ENCODE measurements around the gene ALPP.
"Not testable (repeated sequence)": the region's sequence is repeated elsewhere in the genome, so short reads cannot be mapped to it uniquely, and the experiment has no call there.

The ALPP gene

GRCh38 chr2:232364806-232365594, 13.6 kb upstream of the ALPP start:
- DNase-seq, result not testable (repeated sequence)

- no peak for DNase-seq
Measured at GRCh38 chr2:232365621-232366321, 12.8 kb upstream of the ALPP start.

- not testable (repeated sequence) for DNase-seq
Measured at GRCh38 chr2:232366461-232366860, 12.1 kb upstream of the ALPP start.

GRCh38 chr2:232367016-232367415, 11.5 kb upstream of the ALPP start:
- no peak for DNase-seq

GRCh38 chr2:232367591-232368233, 10.8 kb upstream of the ALPP start:
- no peak for DNase-seq

- no peak for DNase-seq
Measured at GRCh38 chr2:232368311-232368731, 10.2 kb upstream of the ALPP start.

GRCh38 chr2:232369126-232369951, 9.2 kb upstream of the ALPP start:
- DNase-seq, result no peak

DNA sequence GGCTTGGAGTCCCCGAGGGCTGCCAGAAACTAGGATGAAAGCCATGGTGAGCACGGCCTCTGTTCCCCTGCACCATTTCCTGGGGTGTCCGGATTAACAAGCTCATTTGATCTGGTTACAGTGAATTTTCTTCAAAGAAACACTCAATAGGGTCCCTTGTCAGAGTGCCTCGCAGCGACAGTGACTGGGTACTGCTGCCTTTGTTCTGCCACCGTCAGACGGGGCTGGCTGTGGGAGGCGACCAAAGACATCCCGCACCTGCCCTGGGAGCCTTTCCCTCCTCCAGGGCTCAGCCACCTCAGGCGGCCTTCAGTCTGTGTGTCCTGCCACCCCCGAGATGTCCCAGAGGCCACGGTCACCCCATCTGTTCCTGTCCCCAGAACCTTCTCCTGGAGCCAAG, 8.5 kb upstream of the ALPP start:
- DNase-seq, result not testable (repeated sequence)

DNA sequence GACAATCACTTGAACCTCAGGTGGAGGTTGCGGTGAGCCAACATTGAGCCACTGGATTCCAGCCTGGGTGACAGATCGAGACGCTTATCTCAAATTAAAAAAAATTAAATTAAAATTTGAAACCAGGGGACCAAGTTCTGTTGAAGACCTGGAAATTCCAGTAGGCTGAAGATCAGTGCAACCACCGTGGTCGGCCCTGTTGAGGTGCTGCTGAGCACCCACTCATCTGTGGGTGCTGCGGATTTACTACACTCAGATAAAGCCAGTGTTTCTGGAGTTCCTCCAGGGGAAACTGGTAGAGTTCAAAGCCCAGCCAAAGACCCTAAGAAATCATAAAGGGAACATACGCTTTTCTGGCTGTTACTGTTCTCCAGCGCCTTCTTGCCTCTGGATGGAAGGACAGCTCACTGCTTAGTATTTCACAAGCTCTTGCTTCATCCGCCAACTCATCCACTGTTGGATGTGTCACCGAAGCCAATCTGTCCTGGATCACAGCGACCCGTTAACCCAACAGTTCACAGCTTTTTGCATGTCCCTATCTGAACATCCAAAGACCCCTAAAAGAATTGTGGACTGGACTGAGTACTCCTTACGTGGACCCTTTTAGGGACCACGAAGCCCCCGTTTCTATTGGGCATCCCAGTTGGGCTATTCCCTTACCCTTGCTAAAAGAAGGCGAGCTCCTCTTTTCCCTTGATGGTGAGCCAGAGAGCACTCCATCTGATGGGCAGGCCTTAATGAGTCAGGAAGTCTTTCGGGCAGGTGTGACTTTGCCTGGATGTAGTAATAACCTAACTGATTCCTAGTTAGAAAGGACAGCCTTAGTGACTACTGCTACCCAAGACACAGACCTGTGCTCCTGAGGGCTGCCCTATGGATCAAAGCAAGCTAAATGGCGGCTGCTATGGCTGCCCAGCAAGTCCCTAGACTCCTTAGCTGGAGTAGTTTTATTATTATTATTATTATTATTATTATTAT, 6.0 kb upstream of the ALPP start:
- no peak for DNase-seq

DNA sequence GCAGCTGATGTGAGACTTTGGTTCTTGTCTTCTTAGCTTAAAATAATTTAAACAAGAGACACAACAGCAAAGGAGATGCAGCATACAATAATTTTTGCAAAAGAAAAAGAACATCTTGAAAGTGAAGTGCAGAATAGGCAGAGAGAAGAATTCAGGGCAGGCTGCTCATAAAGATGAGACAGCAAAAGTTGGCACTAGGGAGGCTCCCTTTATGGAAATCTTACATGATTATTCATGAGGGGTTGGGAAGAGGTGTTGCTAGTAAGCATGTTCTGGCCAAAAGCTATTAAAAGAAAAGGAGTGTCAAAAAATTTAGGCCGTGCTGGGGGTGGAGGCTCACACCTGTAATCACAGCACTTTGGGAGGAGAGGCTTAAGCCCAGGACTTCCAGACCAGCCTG, 4.2 kb upstream of the ALPP start:
- DNase-seq, result no peak

GRCh38 chr2:232375164-232375563, 3.4 kb upstream of the ALPP start:
- no peak for DNase-seq

DNA sequence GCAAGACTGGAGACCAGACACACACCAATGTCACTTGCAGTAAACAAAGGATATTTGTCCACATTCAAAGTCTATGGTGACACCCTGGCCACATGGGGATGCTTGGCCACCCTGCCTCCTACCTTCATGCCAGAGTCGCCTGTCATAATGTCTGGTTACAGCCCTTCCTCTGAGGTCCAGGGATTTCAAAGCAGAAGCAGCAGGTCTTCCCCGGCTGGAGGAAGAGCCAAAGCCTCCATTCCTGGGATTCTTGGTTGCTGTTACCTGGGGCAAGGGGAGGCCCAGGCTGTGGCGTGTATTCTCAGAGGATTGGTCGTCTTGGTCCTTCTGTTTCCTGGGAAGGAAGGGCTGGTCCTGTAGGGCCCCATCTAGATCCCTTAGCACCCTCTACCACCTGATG, 2.3 kb upstream of the ALPP start:
- no peak for DNase-seq

DNA sequence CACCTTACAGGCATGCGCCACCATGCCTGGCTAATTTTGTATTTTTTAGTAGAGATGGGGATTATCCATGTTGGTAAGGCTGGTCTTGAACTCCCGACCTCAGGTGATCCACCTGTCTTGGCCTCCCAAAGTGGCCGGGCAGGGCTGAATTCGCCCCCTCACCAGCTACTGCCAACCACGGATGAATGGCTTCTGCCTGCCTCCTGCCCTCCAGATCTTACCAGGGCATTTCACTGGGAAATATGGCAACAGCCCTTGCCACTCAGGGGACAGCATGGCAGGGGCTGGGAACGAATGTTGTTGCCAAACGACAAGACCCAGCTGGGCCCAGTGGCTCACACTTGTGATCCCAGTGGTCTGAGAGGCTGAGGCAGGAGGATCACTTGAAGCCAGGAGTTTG, 1.8 kb upstream of the ALPP start:
- DNase-seq, result no peak

DNA sequence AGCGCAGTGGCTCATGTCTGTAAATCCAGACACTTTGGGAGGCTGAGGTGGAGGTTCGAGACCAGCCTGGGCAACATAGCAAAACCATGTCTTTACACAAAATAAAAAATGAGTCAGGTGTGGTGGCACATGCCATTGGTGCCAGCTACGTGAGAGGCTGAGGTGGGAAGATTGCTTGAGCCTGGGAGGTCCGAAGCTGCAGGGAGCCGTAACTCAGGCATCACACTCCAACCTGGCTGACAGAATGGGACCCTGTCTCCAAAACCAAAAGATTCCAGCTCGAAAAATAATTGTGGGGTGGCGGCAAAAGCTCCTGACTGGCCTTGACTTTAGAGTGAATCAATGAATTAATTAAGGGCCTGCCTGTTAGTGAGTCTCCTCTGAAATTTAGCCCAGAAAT, 1.2 kb upstream of the ALPP start:
- no peak for DNase-seq

DNA sequence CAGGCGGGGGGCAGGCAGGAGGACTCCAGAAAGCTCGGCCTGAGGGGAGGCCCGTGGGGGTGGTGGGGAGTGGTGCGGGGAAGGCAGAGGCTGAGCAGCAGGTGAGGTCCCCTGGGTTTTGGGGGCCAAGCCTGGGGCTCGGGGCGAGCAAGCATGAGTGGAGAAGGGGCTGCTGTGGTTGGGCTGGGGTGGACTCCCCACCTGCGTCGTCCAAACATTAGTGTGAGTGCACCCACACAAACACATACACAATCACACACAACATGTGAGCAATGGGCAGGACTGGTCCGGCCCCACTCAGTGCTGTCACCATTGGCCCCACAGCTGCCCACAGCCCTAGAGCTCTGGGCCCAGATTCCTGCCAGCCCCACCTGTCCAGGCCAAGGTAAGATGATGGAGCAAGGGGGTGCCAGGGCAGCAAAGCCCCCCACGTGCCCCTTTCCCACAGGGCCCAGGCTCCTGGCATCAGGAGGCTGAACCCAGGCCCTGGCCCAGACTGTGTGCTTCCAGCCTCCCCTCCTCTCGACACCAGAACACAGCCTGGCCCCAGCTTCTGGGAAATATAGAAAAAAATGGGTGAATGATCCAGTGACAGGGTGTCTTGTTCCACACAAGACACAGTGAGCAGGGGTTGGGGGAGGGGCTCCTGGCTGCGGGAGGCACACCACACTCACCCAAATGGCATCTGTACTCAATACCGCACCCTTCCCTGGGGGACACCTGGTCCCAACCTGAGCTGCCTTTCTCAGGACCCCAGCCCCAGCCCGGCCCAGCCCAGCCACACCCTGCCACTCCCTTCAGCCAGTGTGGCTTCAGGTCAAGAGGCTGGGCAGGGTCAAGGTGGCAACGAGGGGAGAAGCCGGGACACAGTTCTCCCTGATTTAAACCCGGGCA, 463 bp upstream of the ALPP start:
- no peak for DNase-seq

GRCh38 chr2:232379610-232380590, 1.3 kb downstream of the ALPP start:
- DNase-seq, result not testable (repeated sequence)

- DNase-seq, result not testable (repeated sequence)
Measured at GRCh38 chr2:232381204-232382031, 2.9 kb downstream of the ALPP start.

Data from midbrain (tissue), 1 donor.